ENCODE data around the gene FAM81B.

GRCh38 chr5:95432779-95433178 is 41.6 kb downstream of the FAM81B start:
- no peak for TF ChIP-seq CTCF (IDR thresholded peaks at IDR 0.05)
- no peak for TF ChIP-seq BHLHE40 (IDR thresholded peaks at IDR 0.05; ENCODE audit: low read depth, low read length)
- no peak for TF ChIP-seq KDM1A (IDR thresholded peaks at IDR 0.05; ENCODE audit: low read depth)
